ENCODE data around the gene AGPAT1.
"Not testable (repeated sequence)": the region's sequence is repeated elsewhere in the genome, so short reads cannot be mapped to it uniquely, and the experiment has no call there.

The AGPAT1 gene

DNA sequence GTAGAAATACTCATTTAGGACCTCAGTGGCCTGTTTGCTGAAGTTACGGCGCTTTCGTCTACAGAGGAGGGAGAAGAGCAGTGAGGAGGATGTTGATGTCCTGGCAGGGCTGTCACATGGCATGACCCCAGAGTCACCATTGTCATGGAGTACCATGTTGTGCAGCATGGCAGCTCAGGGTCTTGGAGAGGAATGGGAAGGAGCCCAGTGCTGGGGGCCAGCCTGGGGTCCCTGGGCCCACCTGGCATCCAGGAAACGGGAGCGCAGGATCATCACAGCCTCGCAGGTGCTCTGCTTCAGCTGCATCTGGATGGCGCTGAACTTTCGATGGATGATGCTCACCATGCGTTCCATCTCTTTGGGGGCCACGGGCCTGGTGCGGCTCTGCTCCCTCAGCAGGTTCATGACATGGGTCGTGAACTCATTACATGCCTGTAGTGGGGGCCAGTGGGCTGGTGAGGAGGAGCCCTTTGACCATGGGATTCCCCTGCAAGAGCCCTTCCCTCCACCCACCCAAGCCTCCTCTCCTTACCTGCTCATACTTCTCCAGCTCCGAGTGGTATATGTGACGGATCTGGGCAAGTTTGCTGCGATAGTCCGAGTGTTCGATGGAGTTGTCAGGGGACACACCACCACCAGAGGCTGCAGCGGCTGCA lies 12.0 kb upstream of the AGPAT1 start:
- in situ Hi-C loops (cut with MboI; ENCODE audit: low sequenced_read_pairs) = not testable (repeated sequence)

DNA sequence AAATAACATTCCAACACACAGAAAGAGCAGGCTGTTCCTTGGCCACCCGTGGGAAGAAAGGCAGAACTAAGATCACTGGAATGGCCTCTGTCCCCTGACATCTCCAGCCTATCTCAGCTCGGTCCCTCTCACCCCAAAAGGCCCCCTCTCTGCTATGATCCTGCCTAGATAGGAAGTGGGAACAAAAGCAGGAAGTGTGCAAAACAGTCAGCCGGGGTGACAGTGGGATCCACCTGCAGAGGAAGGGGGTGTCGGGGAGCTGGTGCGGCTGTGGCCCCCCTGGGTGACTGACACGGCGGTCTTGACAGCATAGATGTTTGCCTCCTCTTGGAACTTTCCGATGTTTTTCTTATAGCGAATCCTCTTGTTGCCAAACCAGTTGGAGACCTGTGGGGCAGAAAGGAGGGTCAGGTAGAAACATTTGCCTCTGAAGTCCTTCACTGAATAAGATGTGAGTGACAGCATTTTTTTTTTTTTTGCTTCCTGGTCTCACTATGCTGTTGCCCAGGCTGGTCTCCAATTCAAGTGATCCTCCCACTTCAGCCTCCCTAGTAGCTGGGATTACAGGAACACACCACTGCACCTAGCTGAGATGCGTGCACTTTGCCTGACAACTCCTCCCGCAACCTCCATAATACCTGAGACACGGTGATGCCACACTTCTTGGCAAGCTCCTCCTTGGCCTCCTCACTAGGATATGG lies 11.3 kb upstream of the AGPAT1 start:
- in situ Hi-C loops (cut with MboI; ENCODE audit: low sequenced_read_pairs) = no loop called here

- in situ Hi-C loops (cut with MboI; ENCODE audit: low sequenced_read_pairs) = not testable (repeated sequence)
Measured at GRCh38 chr6:32186151-32186840, 10.4 kb upstream of the AGPAT1 start.

DNA sequence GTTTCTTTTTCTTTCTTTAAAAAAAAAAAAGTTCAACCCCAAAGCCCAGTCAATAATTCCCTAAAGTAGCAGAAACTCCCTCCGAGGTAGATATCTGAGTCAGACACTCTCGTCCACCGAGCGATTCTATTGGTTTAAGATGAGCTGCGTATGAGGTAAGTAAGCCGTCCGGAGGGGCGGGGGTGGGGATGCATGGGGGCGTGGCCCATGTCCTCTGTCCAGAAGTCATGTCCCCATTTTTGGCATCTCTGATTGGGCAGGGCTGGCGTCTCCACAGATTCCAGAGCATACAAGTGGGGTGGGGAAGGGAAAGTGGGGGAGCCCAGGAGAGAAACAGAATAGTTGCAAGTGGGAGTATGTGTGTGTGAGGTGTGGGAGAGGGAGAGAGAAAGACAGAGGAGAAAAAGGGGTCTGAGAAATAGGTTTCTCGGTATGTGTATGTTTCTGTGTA lies 9.8 kb upstream of the AGPAT1 start:
- in situ Hi-C loops (cut with MboI; ENCODE audit: low sequenced_read_pairs) = not testable (repeated sequence)

DNA sequence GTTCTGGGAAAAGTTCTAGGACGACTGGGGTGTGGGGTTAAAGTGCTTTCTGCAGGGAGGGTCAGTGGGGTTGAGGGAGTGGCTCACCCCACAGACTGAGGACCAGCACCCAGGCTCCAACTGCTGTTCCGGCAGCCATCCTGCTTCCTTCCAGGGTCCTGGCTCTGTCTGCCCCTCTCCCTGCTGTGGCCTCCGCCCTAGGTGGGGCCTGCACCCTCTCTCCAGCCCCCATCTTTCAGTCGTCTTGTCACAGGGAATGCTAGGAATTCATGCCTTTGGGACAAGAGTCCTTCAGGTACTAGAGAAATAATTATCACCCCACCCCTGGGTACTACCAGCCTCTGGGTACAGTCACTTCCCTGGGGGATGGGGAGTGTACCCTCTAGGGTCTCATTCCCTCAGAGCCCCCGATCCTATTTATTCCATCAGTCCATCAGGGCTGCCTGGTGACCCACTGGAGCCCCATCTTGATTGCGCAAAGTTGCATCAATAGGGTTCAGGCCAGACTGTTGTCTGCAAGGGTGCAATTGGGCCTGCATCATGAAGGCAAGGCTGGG lies 8.3 kb upstream of the AGPAT1 start, which contains the start of gene AGER:
Gene AGER (minus strand): TSS at position 170 of the 557 bp plus-strand sequence. CDS start 31 bp downstream, at position 139.
- in situ Hi-C loops (cut with MboI; ENCODE audit: low sequenced_read_pairs) = no loop called here

DNA sequence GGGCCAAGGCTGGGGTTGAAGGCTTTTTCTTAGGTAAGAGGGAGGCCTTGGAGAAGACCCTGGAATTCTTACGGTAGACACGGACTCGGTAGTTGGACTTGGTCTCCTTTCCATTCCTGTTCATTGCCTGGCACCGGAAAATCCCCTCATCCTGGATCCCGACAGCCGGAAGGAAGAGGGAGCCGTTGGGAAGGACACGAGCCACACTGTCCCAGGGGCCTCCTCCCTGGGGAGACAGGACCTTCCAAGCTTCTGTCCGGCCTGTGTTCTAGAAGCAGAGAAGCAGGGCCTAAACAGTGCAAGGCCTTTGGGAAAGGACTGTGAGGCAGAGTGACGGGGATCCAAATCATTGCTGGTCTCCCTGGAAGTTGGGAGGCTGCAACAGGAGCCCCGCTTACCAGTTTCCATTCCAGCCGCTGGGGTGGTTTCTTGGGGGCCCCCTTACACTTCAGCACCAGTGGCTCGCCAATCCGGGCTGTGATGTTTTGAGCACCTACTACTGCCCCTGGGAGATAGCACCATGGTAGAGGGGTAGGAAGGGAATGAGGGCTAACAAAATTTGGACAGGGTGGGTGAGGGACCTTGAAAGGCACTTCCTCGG lies 7.7 kb upstream of the AGPAT1 start:
- in situ Hi-C loops (cut with MboI; ENCODE audit: low sequenced_read_pairs) = no loop called here

DNA sequence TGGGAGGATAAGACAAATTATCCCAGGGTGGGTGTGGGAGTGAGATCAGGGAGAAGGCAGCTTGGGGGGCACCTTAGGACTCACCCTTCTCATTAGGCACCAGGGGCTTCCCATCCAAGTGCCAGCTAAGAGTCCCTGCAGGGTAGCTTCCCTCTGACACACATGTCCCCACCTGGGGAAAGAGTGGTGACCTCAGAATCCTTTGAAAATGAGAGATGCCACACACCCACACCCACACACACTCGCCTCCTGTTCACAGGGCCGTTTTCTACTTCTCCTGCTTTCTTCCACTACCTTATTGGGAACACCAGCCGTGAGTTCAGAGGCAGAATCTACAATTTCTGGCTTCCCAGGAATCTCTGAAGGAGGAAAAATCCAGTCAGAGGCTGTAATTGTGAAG lies 7.1 kb upstream of the AGPAT1 start:
- in situ Hi-C loops (cut with MboI; ENCODE audit: low sequenced_read_pairs) = no loop called here

DNA sequence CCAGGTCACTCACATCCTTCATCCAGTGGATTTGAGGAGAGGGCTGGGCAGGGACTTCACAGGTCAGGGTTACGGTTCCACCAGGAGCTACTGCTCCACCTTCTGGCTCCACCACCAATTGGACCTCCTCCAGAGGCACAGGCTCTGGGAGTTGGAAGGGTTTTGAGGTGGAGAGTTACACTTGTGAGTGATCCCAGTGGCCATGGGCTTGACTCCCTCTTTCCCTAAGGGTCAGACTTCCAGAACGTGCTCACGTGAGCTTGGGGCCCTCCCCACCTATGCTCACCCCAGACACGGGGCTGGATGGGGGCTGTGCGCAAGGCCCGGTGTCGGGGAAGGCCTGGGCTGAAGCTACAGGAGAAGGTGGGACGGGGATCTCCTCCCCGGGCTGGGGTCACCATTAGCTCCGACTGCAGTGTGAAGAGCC lies 6.7 kb upstream of the AGPAT1 start:
- in situ Hi-C loops (cut with MboI; ENCODE audit: low sequenced_read_pairs) = no loop called here

DNA sequence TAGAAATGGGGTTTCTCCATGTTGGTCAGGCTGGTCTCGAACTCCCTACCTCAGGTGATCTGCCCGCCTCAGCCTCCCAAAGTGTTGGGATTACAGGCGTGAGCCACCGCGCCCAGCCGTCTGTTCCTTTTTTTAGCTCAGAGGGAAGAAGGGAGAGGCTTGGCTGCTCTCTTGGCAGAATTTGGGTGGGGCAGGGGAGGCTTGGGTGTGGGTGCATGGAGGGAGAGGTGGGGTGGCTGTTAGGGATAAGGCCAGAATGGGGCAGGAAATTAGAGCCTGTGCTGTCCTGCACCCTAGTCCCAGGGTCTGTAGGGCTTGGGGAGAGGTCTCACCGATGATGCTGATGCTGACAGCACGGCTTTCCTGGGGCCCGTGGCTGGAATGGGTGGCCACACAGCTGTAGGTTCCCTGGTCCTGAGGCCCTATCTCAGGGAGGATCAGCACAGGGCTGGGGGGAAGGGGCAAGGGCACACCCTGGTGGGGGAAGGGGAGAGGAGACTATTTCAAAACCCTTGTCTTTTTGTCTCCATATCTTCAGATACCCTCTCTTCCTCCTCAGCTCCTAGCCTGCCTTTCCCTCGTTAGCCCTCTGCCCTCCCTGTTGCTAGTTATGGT lies 6.1 kb upstream of the AGPAT1 start:
- in situ Hi-C loops (cut with MboI; ENCODE audit: low sequenced_read_pairs) = no loop called here

- in situ Hi-C loops (cut with MboI; ENCODE audit: low sequenced_read_pairs) = no loop called here
Measured at GRCh38 chr6:32181148-32181702, 5.3 kb upstream of the AGPAT1 start.

- in situ Hi-C loops (cut with MboI; ENCODE audit: low sequenced_read_pairs) = no loop called here
Measured at GRCh38 chr6:32179766-32180405, 4.0 kb upstream of the AGPAT1 start.

- in situ Hi-C loops (cut with MboI; ENCODE audit: low sequenced_read_pairs) = no loop called here
Measured at GRCh38 chr6:32178547-32179440, 2.9 kb upstream of the AGPAT1 start.

GRCh38 chr6:32177788-32178546 lies 2.1 kb upstream of the AGPAT1 start, which contains the start of gene RNF5:
Gene RNF5, plus strand, starts transcription at chr6:32178405. Its CDS starts 107 bp downstream, at chr6:32178512.
- in situ Hi-C loops (cut with MboI; ENCODE audit: low sequenced_read_pairs) = no loop called here

- in situ Hi-C loops (cut with MboI; ENCODE audit: low sequenced_read_pairs) = no loop called here
Measured at GRCh38 chr6:32177183-32177787, 1.4 kb upstream of the AGPAT1 start.

GRCh38 chr6:32176476-32177182 lies 745 bp upstream of the AGPAT1 start:
- in situ Hi-C loops (cut with MboI; ENCODE audit: low sequenced_read_pairs) = no loop called here

DNA sequence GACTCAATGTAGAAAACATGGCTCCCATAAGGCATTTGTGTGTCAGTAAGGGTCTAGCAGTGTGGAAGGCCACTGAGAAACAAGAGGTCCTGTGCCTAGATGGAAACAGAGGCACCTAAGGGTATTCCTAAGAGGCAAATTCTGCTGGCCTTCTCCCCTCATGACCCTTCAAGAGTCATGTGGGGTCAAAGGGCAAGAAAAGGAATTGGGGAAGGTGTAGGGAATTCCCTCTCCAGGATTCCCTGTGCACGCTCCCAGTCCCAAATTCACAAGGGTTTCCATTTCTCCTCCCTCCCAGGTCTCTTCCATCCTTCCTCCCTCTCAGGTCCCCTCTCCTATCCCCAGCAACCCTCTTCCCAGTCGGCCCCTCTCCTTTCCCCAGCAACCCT lies 568 bp downstream of the AGPAT1 start:
- in situ Hi-C loops (cut with MboI; ENCODE audit: low sequenced_read_pairs) = no loop called here

- in situ Hi-C loops (cut with MboI; ENCODE audit: low sequenced_read_pairs) = no loop called here
Measured at GRCh38 chr6:32174416-32174815, 1.5 kb downstream of the AGPAT1 start.
